Neuron (in vitro differentiated cells): ENCODE measurements around the gene SEC16B.

Source experiments
- H2AFZ ChIP-seq: one replicate; pipeline ENCODE4 v1.6.1; 2013; ENCODE audit warnings: low read depth, mild to moderate bottlenecking, inconsistent platforms, low read length, moderate library complexity
- H3K27me3 ChIP-seq: one replicate; pipeline ENCODE4 v1.6.1; 2013; ENCODE audit warnings: low read length; ENCODE audit not compliant: insufficient read depth
- H3K36me3 ChIP-seq: one replicate; pipeline ENCODE4 v1.6.1; 2013; ENCODE audit warnings: low read length; ENCODE audit not compliant: insufficient read depth
- H3K4me1 ChIP-seq: one replicate; pipeline ENCODE4 v1.6.1; 2013; ENCODE audit warnings: low read length; ENCODE audit not compliant: insufficient read depth
- H3K4me3 ChIP-seq: 2 replicates; pipeline ENCODE4 v1.5.1; 2013; ENCODE audit warnings: mild to moderate bottlenecking, low read length, moderate library complexity
- H3K9me3 ChIP-seq: one replicate; pipeline ENCODE4 v1.6.1; 2013; ENCODE audit warnings: low read length

SEC16B gene

GRCh38 chr1:177905686-177906085 is 64.2 kb downstream of the SEC16B start:
- Histone ChIP-seq H3K9me3 (no peaks in the 10 kb centered on the region), H3K4me3 (no peak overlapping the region)

GRCh38 chr1:177902266-177902665 is 67.6 kb downstream of the SEC16B start:
- H3K4me1 ChIP-seq: no peaks in the 10 kb centered on the region
- no peaks in the 10 kb centered on the region for H3K36me3 ChIP-seq
- no peaks in the 10 kb centered on the region for H3K9me3 ChIP-seq
- H3K4me3 ChIP-seq: no peak overlapping the region
- no peak overlapping the region for H2AFZ ChIP-seq
- no peaks in the 10 kb centered on the region for H3K27me3 ChIP-seq

More at GRCh38 chr1:177905686-177906085, 64.2 kb downstream of the SEC16B start:
- no peaks in the 10 kb centered on the region for H3K4me1 ChIP-seq
- no peaks in the 10 kb centered on the region for H3K27me3 ChIP-seq
- H3K36me3 ChIP-seq: no peaks in the 10 kb centered on the region
- no peak overlapping the region for H2AFZ ChIP-seq

- H3K27me3 ChIP-seq: no peaks in the 10 kb centered on the region
- H3K4me3 ChIP-seq: no peak overlapping the region
- no peaks in the 10 kb centered on the region for H3K9me3 ChIP-seq
- H2AFZ ChIP-seq: no peak overlapping the region
- H3K4me1 ChIP-seq: no peaks in the 10 kb centered on the region
- no peaks in the 10 kb centered on the region for H3K36me3 ChIP-seq
Measured at GRCh38 chr1:177897998-177898654, 71.7 kb downstream of the SEC16B start.

GRCh38 chr1:177897281-177897997 is 72.4 kb downstream of the SEC16B start:
- Histone ChIP-seq H3K9me3 (no peaks in the 10 kb centered on the region), H3K36me3 (no peaks in the 10 kb centered on the region), H3K27me3 (no peaks in the 10 kb centered on the region), H2AFZ (no peak overlapping the region), H3K4me3 (no peak overlapping the region), H3K4me1 (no peaks in the 10 kb centered on the region)
